KMS-11 (cell line): ENCODE results near the gene HPCAL1.

Experiments used
- H2AFZ ChIP-seq: fragments of 200-600 bp; sonication (generic); 2 replicates; pipeline ENCODE4 v1.6.1; 2016; ENCODE audit warnings: antibody characterized with exemption, mixed run types, low read depth
- H3K27ac ChIP-seq: fragments of 200-600 bp; sonication (generic); 2 replicates; pipeline ENCODE4 v1.6.1; 2016; ENCODE audit warnings: mild to moderate bottlenecking, mixed run types
- H3K27me3 ChIP-seq: fragments of 200-600 bp; sonication (generic); 2 replicates; pipeline ENCODE4 v1.6.1; 2017; ENCODE audit warnings: mild to moderate bottlenecking, low read depth, mixed run types, moderate library complexity; ENCODE audit not compliant: insufficient read depth
- H3K36me3 ChIP-seq: fragments of 200-600 bp; sonication (generic); 2 replicates; pipeline ENCODE4 v1.6.1; 2017; ENCODE audit warnings: mild to moderate bottlenecking, mixed run types; ENCODE audit not compliant: insufficient read depth
- H3K4me1 ChIP-seq: fragments of 200-600 bp; sonication (generic); 2 replicates; pipeline ENCODE4 v1.6.1; 2016; ENCODE audit warnings: mild to moderate bottlenecking, low read depth, mixed run types; ENCODE audit not compliant: poor library complexity, severe bottlenecking
- H3K4me2 ChIP-seq: fragments of 200-600 bp; sonication (generic); 2 replicates; pipeline ENCODE4 v1.7.0; 2016; ENCODE audit warnings: mild to moderate bottlenecking, mixed run types
- H3K4me3 ChIP-seq: fragments of 200-600 bp; sonication (generic); IDR thresholded peaks from 2 replicates; pipeline ENCODE4 v1.6.1; 2017; ENCODE audit warnings: low read depth, low read length, mixed read lengths; ENCODE audit not compliant: insufficient read depth
- H3K79me2 ChIP-seq: fragments of 200-600 bp; sonication (generic); 2 replicates; pipeline ENCODE4 v1.6.1; 2016; ENCODE audit warnings: low read depth, mixed run types; ENCODE audit not compliant: insufficient read depth
- H3K9ac ChIP-seq: fragments of 200-600 bp; sonication (generic); 2 replicates; pipeline ENCODE4 v1.6.1; 2016; ENCODE audit warnings: mild to moderate bottlenecking, mixed run types
- H4K20me1 ChIP-seq: fragments of 200-600 bp; sonication (generic); 2 replicates; pipeline ENCODE4 v1.6.1; 2016; ENCODE audit warnings: mild to moderate bottlenecking, mixed run types; ENCODE audit not compliant: insufficient read depth
- TF ChIP-seq, protein P1 (sequence below): fragments of 200-600 bp; sonication (generic); conservative IDR thresholded peaks from 2 replicates; pipeline ENCODE4 v1.6.1; 2017; ENCODE audit warnings: low read depth, mild to moderate bottlenecking, antibody characterized with exemption, low read length, moderate library complexity, mixed read lengths

Gene HPCAL1

DNA sequence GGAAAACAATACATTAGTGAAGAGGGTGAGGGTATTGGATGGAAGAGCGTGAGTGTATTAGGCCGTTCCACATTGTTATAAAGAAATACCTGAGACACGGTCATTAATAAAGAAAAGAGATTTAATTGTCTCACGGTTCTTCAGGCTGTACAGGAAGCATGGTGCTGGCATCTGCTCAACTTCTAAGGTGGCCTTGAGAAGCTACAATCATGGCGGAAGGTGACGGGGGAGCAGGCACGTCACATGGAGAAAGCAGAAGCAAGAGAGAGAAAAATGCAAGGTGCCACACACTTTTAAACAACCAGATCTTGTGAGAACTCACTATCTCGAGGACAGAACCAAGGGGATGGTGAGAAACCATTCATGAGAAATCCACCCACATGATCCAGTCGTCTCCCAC, 18.2 kb downstream of the HPCAL1 start:
- Histone ChIP-seq H3K4me2 (no peak overlapping the region), H3K4me3 (no peak overlapping the region), H3K79me2 (no peaks in the 10 kb centered on the region), H3K27ac (no peak overlapping the region), H2AFZ (no peak overlapping the region), H3K27me3 (no peaks in the 10 kb centered on the region), H3K4me1 (peaks cover 19% of the 10 kb centered on the region), H4K20me1 (no peaks in the 10 kb centered on the region), H3K36me3 (no peaks in the 10 kb centered on the region), H3K9ac (no peak overlapping the region)
- TF ChIP-seq, protein P1, sequence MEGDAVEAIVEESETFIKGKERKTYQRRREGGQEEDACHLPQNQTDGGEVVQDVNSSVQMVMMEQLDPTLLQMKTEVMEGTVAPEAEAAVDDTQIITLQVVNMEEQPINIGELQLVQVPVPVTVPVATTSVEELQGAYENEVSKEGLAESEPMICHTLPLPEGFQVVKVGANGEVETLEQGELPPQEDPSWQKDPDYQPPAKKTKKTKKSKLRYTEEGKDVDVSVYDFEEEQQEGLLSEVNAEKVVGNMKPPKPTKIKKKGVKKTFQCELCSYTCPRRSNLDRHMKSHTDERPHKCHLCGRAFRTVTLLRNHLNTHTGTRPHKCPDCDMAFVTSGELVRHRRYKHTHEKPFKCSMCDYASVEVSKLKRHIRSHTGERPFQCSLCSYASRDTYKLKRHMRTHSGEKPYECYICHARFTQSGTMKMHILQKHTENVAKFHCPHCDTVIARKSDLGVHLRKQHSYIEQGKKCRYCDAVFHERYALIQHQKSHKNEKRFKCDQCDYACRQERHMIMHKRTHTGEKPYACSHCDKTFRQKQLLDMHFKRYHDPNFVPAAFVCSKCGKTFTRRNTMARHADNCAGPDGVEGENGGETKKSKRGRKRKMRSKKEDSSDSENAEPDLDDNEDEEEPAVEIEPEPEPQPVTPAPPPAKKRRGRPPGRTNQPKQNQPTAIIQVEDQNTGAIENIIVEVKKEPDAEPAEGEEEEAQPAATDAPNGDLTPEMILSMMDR, result no peak

DNA sequence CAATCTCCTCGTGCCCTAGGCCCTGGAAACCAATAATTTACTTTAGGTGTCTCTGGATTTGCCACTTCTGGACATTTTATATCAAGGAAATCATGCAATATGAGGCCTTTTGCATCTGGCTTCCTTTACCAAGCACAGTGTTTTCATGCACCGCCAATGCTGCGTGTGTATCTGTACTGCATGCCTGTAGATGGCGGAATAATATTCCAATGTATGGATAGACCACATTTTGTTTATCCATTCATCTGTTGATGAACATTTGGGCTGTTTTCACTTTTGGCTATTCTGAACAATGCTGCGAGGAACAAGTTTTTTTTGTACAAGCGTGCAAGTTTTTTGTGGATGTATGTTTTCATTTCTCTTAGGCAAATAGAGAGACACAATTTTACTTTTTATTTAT, 18.9 kb downstream of the HPCAL1 start:
- Histone ChIP-seq H3K9ac (no peak overlapping the region), H3K27ac (no peak overlapping the region), H3K4me2 (no peak overlapping the region), H3K36me3 (no peaks in the 10 kb centered on the region), H3K79me2 (no peaks in the 10 kb centered on the region), H4K20me1 (no peaks in the 10 kb centered on the region), H3K4me1 (peaks cover 19% of the 10 kb centered on the region), H3K27me3 (no peaks in the 10 kb centered on the region), H3K4me3 (no peak overlapping the region), H2AFZ (no peak overlapping the region)
- TF ChIP-seq, protein P1, result no peak

DNA sequence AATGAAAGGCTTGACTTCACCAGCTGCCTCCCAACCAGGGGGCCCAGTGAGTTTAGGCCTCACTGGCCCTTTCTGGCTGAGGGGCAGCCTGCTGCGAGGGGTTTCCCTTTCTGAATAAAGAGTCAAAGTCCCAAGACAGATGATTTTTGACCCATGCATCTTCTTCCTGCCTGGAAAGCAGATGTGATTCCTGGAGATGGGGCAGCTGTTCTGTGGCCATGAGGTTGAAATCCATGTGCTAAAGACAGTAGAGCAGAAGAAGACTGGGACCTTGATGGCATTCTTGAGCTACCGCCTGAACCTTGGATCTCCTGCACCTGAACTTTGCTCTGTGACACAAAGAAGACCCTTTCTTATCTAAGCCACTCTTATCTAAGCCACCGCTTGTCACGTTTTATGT, 19.8 kb downstream of the HPCAL1 start:
- Histone ChIP-seq H3K27ac (no peak overlapping the region), H3K4me3 (no peak overlapping the region), H2AFZ (no peak overlapping the region), H3K4me1 (peaks cover 19% of the 10 kb centered on the region), H4K20me1 (no peaks in the 10 kb centered on the region), H3K9ac (no peak overlapping the region), H3K36me3 (no peaks in the 10 kb centered on the region), H3K27me3 (no peaks in the 10 kb centered on the region), H3K79me2 (no peaks in the 10 kb centered on the region), H3K4me2 (no peak overlapping the region)
- TF ChIP-seq, protein P1, result no peak

DNA sequence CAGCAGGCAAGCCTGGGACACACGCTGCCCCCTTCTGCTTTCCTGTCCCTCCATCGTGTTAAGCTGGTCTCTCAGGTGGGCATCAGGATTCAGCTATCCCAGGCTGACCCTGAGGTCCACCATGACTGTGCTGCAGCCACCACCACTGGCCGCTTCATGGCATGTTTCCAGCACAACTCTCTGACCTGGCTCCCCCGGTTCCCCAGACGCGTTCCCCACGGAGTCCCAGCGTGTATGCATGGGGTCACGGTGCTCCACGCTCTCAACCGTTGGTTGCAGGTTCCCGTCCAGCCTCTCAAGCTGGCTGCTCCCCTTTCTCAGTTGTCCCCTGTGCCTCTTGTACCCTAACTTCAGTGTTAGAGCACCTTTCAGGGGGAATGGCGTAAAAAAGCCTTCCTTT, 20.3 kb downstream of the HPCAL1 start:
- Histone ChIP-seq H2AFZ (no peak overlapping the region), H3K27ac (no peak overlapping the region), H3K4me3 (no peak overlapping the region), H3K79me2 (no peaks in the 10 kb centered on the region), H3K9ac (no peak overlapping the region), H4K20me1 (no peaks in the 10 kb centered on the region), H3K4me2 (no peak overlapping the region), H3K4me1 (peaks cover 20% of the 10 kb centered on the region), H3K36me3 (no peaks in the 10 kb centered on the region), H3K27me3 (no peaks in the 10 kb centered on the region)
- TF ChIP-seq, protein P1, result no peak
